ENCODE data around the gene LRIT2. TPM values are rescaled to one million over a fixed set of nuclear protein-coding genes. Genes with fewer than 3 reads are reported as not detected.

Gene LRIT2
- total RNA-seq, 2 donors from 2014 or later, result not detected

GRCh38 chr10:84191106-84191505, 34.2 kb downstream of the LRIT2 start:
- no peaks in the 10 kb centered on the region for H3K9me3 ChIP-seq
- no peak overlapping the region for H3K4me3 ChIP-seq
- H3K4me1 ChIP-seq, result no peaks in the 10 kb centered on the region
- intact Hi-C loops (cut with DNase I), result no loop called here
- DNase-seq, result no peak
- no peaks in the 10 kb centered on the region for H3K36me3 ChIP-seq
- H3K9ac ChIP-seq (ENCODE audit: low read depth in 2 of 2, low read length in 2 of 2), result no peak overlapping the region
- TF ChIP-seq, protein P1, sequence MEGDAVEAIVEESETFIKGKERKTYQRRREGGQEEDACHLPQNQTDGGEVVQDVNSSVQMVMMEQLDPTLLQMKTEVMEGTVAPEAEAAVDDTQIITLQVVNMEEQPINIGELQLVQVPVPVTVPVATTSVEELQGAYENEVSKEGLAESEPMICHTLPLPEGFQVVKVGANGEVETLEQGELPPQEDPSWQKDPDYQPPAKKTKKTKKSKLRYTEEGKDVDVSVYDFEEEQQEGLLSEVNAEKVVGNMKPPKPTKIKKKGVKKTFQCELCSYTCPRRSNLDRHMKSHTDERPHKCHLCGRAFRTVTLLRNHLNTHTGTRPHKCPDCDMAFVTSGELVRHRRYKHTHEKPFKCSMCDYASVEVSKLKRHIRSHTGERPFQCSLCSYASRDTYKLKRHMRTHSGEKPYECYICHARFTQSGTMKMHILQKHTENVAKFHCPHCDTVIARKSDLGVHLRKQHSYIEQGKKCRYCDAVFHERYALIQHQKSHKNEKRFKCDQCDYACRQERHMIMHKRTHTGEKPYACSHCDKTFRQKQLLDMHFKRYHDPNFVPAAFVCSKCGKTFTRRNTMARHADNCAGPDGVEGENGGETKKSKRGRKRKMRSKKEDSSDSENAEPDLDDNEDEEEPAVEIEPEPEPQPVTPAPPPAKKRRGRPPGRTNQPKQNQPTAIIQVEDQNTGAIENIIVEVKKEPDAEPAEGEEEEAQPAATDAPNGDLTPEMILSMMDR (IDR thresholded peaks at IDR 0.05), result no peak
- H3K27me3 ChIP-seq, result no peaks in the 10 kb centered on the region
- no peak overlapping the region for H3K27ac ChIP-seq

- Histone ChIP-seq H3K9ac (ENCODE audit: low read depth in 2 of 2, low read length in 2 of 2) (no peak overlapping the region), H3K27ac (no peak overlapping the region), H3K36me3 (no peaks in the 10 kb centered on the region), H3K27me3 (no peaks in the 10 kb centered on the region), H3K9me3 (no peaks in the 10 kb centered on the region), H3K4me3 (no peak overlapping the region), H3K4me1 (no peaks in the 10 kb centered on the region)
- no peak for DNase-seq
- TF ChIP-seq, protein P1 (IDR thresholded peaks at IDR 0.05), result no peak
- intact Hi-C loops (cut with DNase I), result no loop called here
Measured at GRCh38 chr10:84190621-84191020, 34.7 kb downstream of the LRIT2 start.

- Histone ChIP-seq H3K4me1 (peaks cover 4% of the 10 kb centered on the region), H3K9me3 (no peaks in the 10 kb centered on the region), H3K27ac (peak overlapping the region; percentile 59), H3K9ac (ENCODE audit: low read depth in 2 of 2, low read length in 2 of 2) (no peak overlapping the region), H3K27me3 (no peaks in the 10 kb centered on the region), H3K36me3 (no peaks in the 10 kb centered on the region), H3K4me3 (no peak overlapping the region)
- intact Hi-C loops (cut with DNase I), result no loop called here
- TF ChIP-seq, protein P1 (IDR thresholded peaks at IDR 0.05), result no peak
- DNase-seq, result peak; percentile 60
Measured at GRCh38 chr10:84188815-84189214, 36.5 kb downstream of the LRIT2 start.

DNA sequence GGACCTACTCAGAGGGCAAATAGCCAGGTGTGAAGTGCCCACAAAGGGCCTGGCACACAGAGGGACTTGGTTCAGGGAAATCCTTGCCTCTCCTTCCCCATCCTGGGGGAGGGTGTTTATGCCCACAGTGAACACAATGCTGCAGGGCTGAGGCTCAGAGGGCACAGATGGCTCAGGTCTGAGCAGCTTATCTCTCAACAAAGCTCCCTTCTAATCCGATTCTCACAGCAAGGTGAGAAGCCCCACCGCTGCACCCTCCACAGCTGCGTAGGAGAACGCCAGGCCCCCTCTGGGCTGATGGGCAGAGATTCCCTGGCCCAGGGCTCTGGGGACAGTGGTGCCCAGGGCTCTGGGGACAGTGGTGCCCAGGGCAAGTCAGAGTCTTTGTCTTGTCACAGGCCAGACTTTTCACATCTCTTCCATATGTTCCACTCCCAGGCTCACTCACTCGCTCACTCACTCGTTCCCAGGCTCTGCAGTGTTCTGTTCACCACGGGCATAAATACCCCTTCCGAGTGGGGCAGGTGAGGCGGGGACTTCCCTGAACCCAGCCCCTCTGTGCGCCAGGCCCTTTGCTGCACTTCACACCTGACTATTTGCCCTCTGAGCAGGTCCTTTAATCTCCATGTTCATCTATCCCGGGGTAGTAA, 39.7 kb downstream of the LRIT2 start:
- Histone ChIP-seq H3K9ac (ENCODE audit: low read depth in 2 of 2, low read length in 2 of 2) (no peak overlapping the region), H3K27me3 (no peaks in the 10 kb centered on the region), H3K4me3 (no peak overlapping the region), H3K4me1 (peaks cover 4% of the 10 kb centered on the region), H3K36me3 (no peaks in the 10 kb centered on the region), H3K27ac (no peak overlapping the region), H3K9me3 (no peaks in the 10 kb centered on the region)
- TF ChIP-seq, protein P1 (IDR thresholded peaks at IDR 0.05), result no peak
- intact Hi-C loops (cut with DNase I), result no loop called here
- no peak for DNase-seq

GRCh38 chr10:84184517-84184916, 40.8 kb downstream of the LRIT2 start:
- Histone ChIP-seq H3K4me3 (no peak overlapping the region), H3K4me1 (peaks cover 4% of the 10 kb centered on the region), H3K27ac (peak overlapping the region; percentile 20), H3K27me3 (no peaks in the 10 kb centered on the region), H3K9ac (ENCODE audit: low read depth in 2 of 2, low read length in 2 of 2) (peak overlapping the region in 1 of 2 donors; percentile 28), H3K36me3 (no peaks in the 10 kb centered on the region), H3K9me3 (no peaks in the 10 kb centered on the region)
- peak; percentile 89 for DNase-seq
- intact Hi-C loops (cut with DNase I), result no loop called here
- TF ChIP-seq, protein P1 (IDR thresholded peaks at IDR 0.05), result no peak

Measured in colonic mucosa (tissue), 4 donors.